K562 (cell line): ENCODE results near the gene SLC27A4. TPM values are rescaled to one million over a fixed set of nuclear protein-coding genes. Genes with fewer than 3 reads are reported as not detected.

Source experiments
- ATAC-seq: fragments of 200-7000 bp; cut with Tn5 transposase; 3 replicates; pipeline ENCODE4 v1.9.1; 2020; ENCODE audit warnings: moderate library complexity
- BruUV-seq: library from RNA; stranded (reverse); fragments of 400-500 nt; replicated peaks from 2 replicates; lab custom pipeline; 2021; lab: Mats Ljungman, UMichigan
- CTCF ChIA-PET: fragments of 300-600 bp; formaldehyde crosslinking; extraction: SDS; loops from one replicate; lab custom pipeline; 2021; ENCODE audit warnings: low intra/inter-chr PET ratio; lab: Yijun Ruan, JAX
- POLR2A ChIA-PET: fragments of 300-600, 350-650 bp; sonication (Branson Sonifier 250); formaldehyde crosslinking; extraction: SDS; loops from one replicate; lab custom pipeline; 2021; ENCODE audit warnings: antibody characterized with exemption, inconsistent platforms; lab: Yijun Ruan, JAX
- DNase-seq, 4 experiments: peaks; one replicate each; pipeline versions ENCODE4 v3.0.0 to v3.0.0-alpha.2; 2011 to 2018; ENCODE audit warnings: low spot score in 3 of 4, mixed read lengths in 3 of 4; ENCODE audit errors: extremely low read depth in 1 of 4
- FAIRE-seq: peaks from 2 replicates; lab custom pipeline; 2011; peaks lifted over from hg19 to GRCh38; lab: Jason Lieb, UNC
- H2AFZ ChIP-seq: 2 replicates; pipeline ENCODE4 v1.6.0; 2011; ENCODE audit warnings: low read depth, low read length, control low read depth, inconsistent platforms
- H3K27ac ChIP-seq: fragments of 200-600 bp; 3 replicates; pipeline ENCODE4 v1.8.0; 2011; ENCODE audit warnings: low read depth, mild to moderate bottlenecking, control low read depth, inconsistent platforms, low read length, moderate library complexity, mixed read lengths; ENCODE audit errors: extremely low read depth
- H3K27me3 ChIP-seq, 2 experiments: fragments of 300-600 bp in 1 of 2; 2 replicates in 1 of 2; 3 replicates in 1 of 2; pipeline versions ENCODE4 v1.6.0 to v1.8.0; 2011; ENCODE audit warnings: inconsistent platforms in 2 of 2, low read length in 2 of 2, mild to moderate bottlenecking in 1 of 2, mixed read lengths in 1 of 2, moderate library complexity in 1 of 2; ENCODE audit not compliant: control insufficient read depth in 2 of 2, insufficient read depth in 2 of 2
- H3K36me3 ChIP-seq: fragments of 300-600 bp; 3 replicates; pipeline ENCODE4 v1.8.0; 2011; ENCODE audit warnings: mild to moderate bottlenecking, low read length, inconsistent platforms; ENCODE audit not compliant: control insufficient read depth, insufficient read depth
- H3K4me1 ChIP-seq, 2 experiments: fragments of 200-600 bp in 1 of 2; replicated peaks in 1 of 2; 2 replicates in 1 of 2; 3 replicates in 1 of 2; pipeline versions ENCODE4 v1.5.1 to v1.8.0; 2011; ENCODE audit warnings: inconsistent platforms in 2 of 2, low read length in 2 of 2, mild to moderate bottlenecking in 1 of 2, mixed read lengths in 1 of 2, moderate library complexity in 1 of 2; ENCODE audit not compliant: control insufficient read depth in 2 of 2, insufficient read depth in 2 of 2
- H3K4me2 ChIP-seq: 2 replicates; pipeline ENCODE4 v1.6.1; 2011; ENCODE audit warnings: low read length, control low read depth, inconsistent platforms, mixed read lengths; ENCODE audit not compliant: insufficient read depth
- H3K4me3 ChIP-seq: fragments of 200-600 bp; sonication (generic), shearing (Covaris generic); 2 replicates; pipeline ENCODE4 v1.5.1; 2016; ENCODE audit warnings: control low read depth, inconsistent platforms
- H3K79me2 ChIP-seq: fragments of 200-600 bp; 3 replicates; pipeline ENCODE4 v1.8.0; 2011; ENCODE audit warnings: low read length, inconsistent platforms; ENCODE audit not compliant: control insufficient read depth, insufficient read depth
- H3K9ac ChIP-seq, 2 experiments: 2 replicates each; pipeline versions ENCODE4 v1.6.0 to v1.6.1; 2011; ENCODE audit warnings: low read depth in 2 of 2, low read length in 2 of 2, control low read depth in 1 of 2, inconsistent platforms in 1 of 2, mild to moderate bottlenecking in 1 of 2, mixed read lengths in 1 of 2; ENCODE audit not compliant: insufficient read depth in 1 of 2
- H3K9me1 ChIP-seq: one replicate; pipeline ENCODE4 v1.6.0; 2011; ENCODE audit warnings: inconsistent platforms, mild to moderate bottlenecking, low read length, moderate library complexity; ENCODE audit not compliant: control insufficient read depth, insufficient read depth
- H3K9me3 ChIP-seq: replicated peaks from 2 replicates; pipeline ENCODE4 v1.5.1; 2011; ENCODE audit warnings: low read depth, low read length, inconsistent platforms; ENCODE audit not compliant: control insufficient read depth, insufficient read depth
- H4K20me1 ChIP-seq: replicated peaks from 2 replicates; pipeline ENCODE4 v1.6.1; 2011; ENCODE audit warnings: low read length, inconsistent platforms, mixed read lengths; ENCODE audit not compliant: control insufficient read depth, insufficient read depth
- ARID3B ChIP-seq: fragments of 250-450 bp; sonication (Bioruptor Pico); IDR thresholded peaks from 2 replicates; pipeline ENCODE4 v1.4.0; 2020; ENCODE audit warnings: borderline replicate concordance
- CTCFL ChIP-seq: IDR thresholded peaks from 2 replicates; pipeline ENCODE4 v1.6.1; 2011; ENCODE audit warnings: borderline replicate concordance, low read depth, mild to moderate bottlenecking, moderate library complexity, low read length; ENCODE audit not compliant: insufficient read depth, poor library complexity, severe bottlenecking
- FOS ChIP-seq: IDR thresholded peaks from 3 replicates; pipeline ENCODE4 v1.6.1; 2011; ENCODE audit not compliant: insufficient read length; ENCODE audit errors: extremely low read depth
- FOSL1 ChIP-seq: fragments of 200-800 bp; sonication (Bioruptor generic); conservative IDR thresholded peaks from 2 replicates; pipeline ENCODE4 v1.6.1; 2016; ENCODE audit warnings: missing genetic modification characterization, missing compliant biosample characterization
- FOXA3 ChIP-seq, 2 experiments: fragments of 450-650 bp in 1 of 2; sonication (generic) in 1 of 2; formaldehyde crosslinking; IDR thresholded peaks in 1 of 2; conservative IDR thresholded peaks in 1 of 2; 2 replicates each; pipeline versions ENCODE4 v1.4.0 to v1.8.0; 2020 to 2022; ENCODE audit warnings: mild to moderate bottlenecking in 2 of 2, missing genetic modification reagents in 1 of 2
- GABPA ChIP-seq: fragments of 200-800 bp; sonication (Bioruptor generic); conservative IDR thresholded peaks from 2 replicates; pipeline ENCODE4 v1.6.1; 2016; ENCODE audit warnings: low read depth, missing genetic modification characterization, missing compliant biosample characterization
- KDM5B ChIP-seq: fragments of 200-600 bp; sonication (generic); IDR thresholded peaks from 2 replicates; pipeline ENCODE4 v1.6.1; 2012; ENCODE audit warnings: low read depth, mild to moderate bottlenecking, moderate library complexity, low read length, control low read depth, inconsistent platforms; ENCODE audit not compliant: insufficient replicate concordance
- MTA2 ChIP-seq: fragments of 450-650 bp; IDR thresholded peaks from 2 replicates; pipeline ENCODE4 v1.6.1; 2016; ENCODE audit warnings: low read depth
- MXD1 ChIP-seq: fragments of 250-450 bp; sonication (Bioruptor Pico); IDR thresholded peaks from 2 replicates; pipeline ENCODE4 v1.8.0; 2021; ENCODE audit warnings: borderline replicate concordance, mild to moderate bottlenecking, moderate library complexity; ENCODE audit not compliant: poor library complexity, severe bottlenecking
- RBM17 ChIP-seq: fragments of 200-400 bp; formaldehyde crosslinking; IDR thresholded peaks from 2 replicates; pipeline ENCODE4 v1.6.1; 2017; ENCODE audit warnings: low read depth, mild to moderate bottlenecking, low read length, borderline replicate concordance
- SLC30A9 ChIP-seq: fragments of 250-450 bp; sonication (Bioruptor Pico); IDR thresholded peaks from 2 replicates; pipeline ENCODE4 v1.8.0; 2022; ENCODE audit warnings: mild to moderate bottlenecking, moderate library complexity
- SRSF9 ChIP-seq: fragments of 200-400 bp; formaldehyde crosslinking; IDR thresholded peaks from 2 replicates; pipeline ENCODE4 v1.6.1; 2017; ENCODE audit warnings: low read depth, low read length, borderline replicate concordance
- TGIF2 ChIP-seq: sonication (generic); formaldehyde crosslinking; IDR thresholded peaks from 2 replicates; pipeline ENCODE4 v1.8.1; 2022; ENCODE audit warnings: mild to moderate bottlenecking, missing genetic modification reagents, moderate library complexity
- ZBTB33 ChIP-seq: sonication (generic); formaldehyde crosslinking; IDR thresholded peaks from 2 replicates; pipeline ENCODE4 v1.8.1; 2023; ENCODE audit warnings: mild to moderate bottlenecking, missing genetic modification reagents
- ZFX ChIP-seq: sonication (generic); formaldehyde crosslinking; IDR thresholded peaks from 2 replicates; pipeline ENCODE4 v1.8.0; 2022; ENCODE audit warnings: mild to moderate bottlenecking, missing genetic modification reagents, moderate library complexity
- WGBS: fragments of 100-300 bp; shearing (Covaris generic); methylation state at CpG from one replicate; pipeline ENCODE4 v1.1.6; 2016; ENCODE audit warnings: low coverage, mixed read lengths; ENCODE audit not compliant: insufficient coverage; ENCODE audit errors: missing lambda C conversion rate; 5-methylcytosine and 5-hydroxymethylcytosine counted together
- in situ Hi-C: fragments of 300-500 bp; cut with MboI; formaldehyde crosslinking; loops from 4 replicates; pipeline ENCODE4 v1.15.0; 2018; ENCODE audit warnings: inconsistent platforms, mixed read lengths
- intact Hi-C: fragments of 100-400 bp; cut with micrococcal nuclease; formaldehyde crosslinking; loops from 2 replicates; pipeline ENCODE4 v1.14.2; 2022
- polyA plus RNA-seq, 8 experiments: library from polyadenylated mRNA; depleted of rRNA in 4 of 8; stranded (reverse) in 5 of 8; unstranded in 3 of 8; fragments of >200 nt; fragmentation: Nextera tagmentation in 2 of 8; fragmentation: Illumina TruSeq in 1 of 8; extraction: Ambion mirVana in 2 of 8; extraction: Trizol in 1 of 8; gene quantifications; 2 replicates each; pipeline versions ENCODE4 v1.2.1 to v1.2.3, GENCODE V29; 2011 to 2014; ENCODE audit warnings: inconsistent platforms in 1 of 8, missing spikeins in 1 of 8
- total RNA-seq, 7 experiments: library from RNA; depleted of rRNA in 6 of 7; stranded (reverse); fragments of >200 nt in 6 of 7; fragmentation: Illumina TruSeq in 2 of 7; extraction: Trizol in 2 of 7; gene quantifications; 2 replicates each; pipeline versions ENCODE4 v1.2.1 to v1.2.3, GENCODE V29; 2011 to 2021; ENCODE audit warnings: low replicate concordance in 1 of 7

Gene SLC27A4
- total and polyA plus RNA-seq, 9 of the 15 experiments (the other 6 are each of a cell fraction or from before 2014, with no cell fraction given): 0.25 to 35.7 (median 14.0) TPM

GRCh38 chr9:128324401-128324800 is 15.9 kb upstream of the SLC27A4 start:
- BruUV-seq: no TSS peak
- intact Hi-C loops (no loop called here), in situ Hi-C loops (loop anchor here (5.0 to 10.0 kb wide), 2 partner anchors 1348 to 1560 kb away; no protein-coding TSS in a partner anchor)
- Histone ChIP-seq H3K9ac (peak overlapping the region in 1 of 2 experiments; percentile 93; a peak in 2 of 4 replicates), H3K4me1 (peaks cover 13 to 30% of the 10 kb centered on the region in 2 experiments), H3K4me3 (no peak overlapping the region), H3K36me3 (peaks cover 69% of the 10 kb centered on the region), H3K9me1 (no peaks in the 10 kb centered on the region), H3K9me3 (no peaks in the 10 kb centered on the region), H4K20me1 (0 out of 2 replicates have a peak, but pooled peaks cover 4% of the 10 kb centered on the region), H2AFZ (no peak overlapping the region), H3K4me2 (no peak overlapping the region), H3K27me3 (no peaks in the 10 kb centered on the region), H3K79me2 (peaks cover 49% of the 10 kb centered on the region), H3K27ac (no peak overlapping the region)
- WGBS: 93% methylated on average over 1 of the region's 1 CpG
- ChIA-PET POLR2A (interaction anchor here (1.0 to 3.7 kb wide), 4 partner anchors 9 to 20 kb away, joined by 3 to 51 read pairs (median 8); no protein-coding TSS in a partner anchor), CTCF (no interaction called here)
- DNase-seq (no peak), FAIRE-seq (no peak), ATAC-seq (no peak)
- no peak for TF ChIP-seq SRSF9
- TF ChIP-seq MXD1 (CRISPR knock-in tag): no peak
- no peak for TF ChIP-seq ZBTB33 (CRISPR knock-in tag)
- TF ChIP-seq FOS: no peak
- TF ChIP-seq CTCFL: no peak
- TF ChIP-seq RBM17: no peak
- no peak for TF ChIP-seq TGIF2 (CRISPR knock-in tag)
- no peak for TF ChIP-seq ARID3B (CRISPR knock-in tag)
- TF ChIP-seq SLC30A9: no peak
- TF ChIP-seq GABPA (tag): no peak
- no peak for TF ChIP-seq FOSL1 (tag)
- TF ChIP-seq ZFX: no peak
- no peak for TF ChIP-seq MTA2
- TF ChIP-seq KDM5B: no peak
- TF ChIP-seq FOXA3 (CRISPR knock-in tag; conservative IDR thresholded peaks at IDR 0.05 in 1 of 2, IDR thresholded peaks at IDR 0.05 in 1 of 2): no peak
